HG03066 (cell line): ENCODE results near the gene SMAD6.

Experiments used
- ATAC-seq: cut with Tn5 transposase; IDR thresholded peaks from one replicate; pipeline ENCODE4 v1.9.1; 2021; ENCODE audit warnings: low read depth; ENCODE audit not compliant: unreplicated experiment

SMAD6 gene

DNA sequence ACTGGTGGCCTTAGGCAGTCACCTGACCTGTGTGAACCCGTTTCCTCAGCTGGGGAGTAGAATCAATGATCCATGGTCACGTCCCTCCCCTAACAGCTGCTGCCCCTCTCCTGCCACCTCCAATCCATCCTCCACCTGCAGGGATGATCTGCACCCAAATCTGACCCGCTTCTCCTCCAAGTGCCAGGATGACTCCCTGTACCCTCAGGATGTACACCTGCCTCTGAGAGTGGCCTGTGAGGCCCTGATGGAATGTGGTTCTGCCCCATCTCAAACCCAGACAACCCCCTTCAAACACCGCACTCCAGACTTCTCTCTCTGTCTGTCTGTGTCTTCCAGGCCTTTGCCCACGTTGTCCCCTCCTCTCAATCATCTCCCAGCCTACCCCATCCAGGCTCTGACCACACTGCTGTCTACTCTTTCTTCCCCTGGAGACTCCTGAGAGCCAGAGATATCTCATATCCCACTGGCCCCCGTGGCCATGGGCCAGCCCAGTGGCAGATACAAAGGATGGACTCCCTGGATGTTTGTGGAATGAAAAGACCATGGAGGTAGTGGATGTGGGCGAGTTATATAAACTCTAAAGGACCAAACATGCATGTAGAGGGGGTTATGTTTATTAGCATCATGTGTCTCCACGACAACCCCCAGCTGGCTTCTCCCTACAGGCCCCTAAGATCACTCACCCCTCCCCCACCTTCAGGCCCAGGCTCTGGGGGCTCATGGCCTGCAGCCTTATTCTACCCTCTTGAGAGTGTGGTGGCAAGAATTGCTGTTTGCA is 84.9 kb downstream of the SMAD6 start:
- ATAC-seq = no peak

DNA sequence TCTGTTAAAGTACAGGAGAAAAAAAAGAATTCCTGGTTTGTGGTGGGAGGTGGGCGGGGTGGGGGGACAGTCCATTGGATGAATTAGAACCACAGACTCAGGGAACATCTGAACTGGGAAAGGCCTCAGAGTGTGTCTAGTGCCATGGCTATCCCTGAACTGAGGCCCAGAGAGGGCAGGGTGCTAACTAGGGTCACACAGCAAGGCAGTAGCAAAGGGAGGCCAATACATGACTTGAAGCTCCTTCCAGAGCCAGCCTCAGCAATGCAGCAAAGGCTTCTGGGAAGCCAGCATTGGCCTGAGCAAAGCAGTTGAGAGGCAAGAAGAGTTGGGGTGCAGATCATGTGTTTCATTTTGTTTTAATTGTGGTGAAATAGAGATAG is 85.4 kb downstream of the SMAD6 start:
- ATAC-seq = no peak

GRCh38 chr15:66788024-66788423 is 86.0 kb downstream of the SMAD6 start:
- ATAC-seq = no peak

DNA sequence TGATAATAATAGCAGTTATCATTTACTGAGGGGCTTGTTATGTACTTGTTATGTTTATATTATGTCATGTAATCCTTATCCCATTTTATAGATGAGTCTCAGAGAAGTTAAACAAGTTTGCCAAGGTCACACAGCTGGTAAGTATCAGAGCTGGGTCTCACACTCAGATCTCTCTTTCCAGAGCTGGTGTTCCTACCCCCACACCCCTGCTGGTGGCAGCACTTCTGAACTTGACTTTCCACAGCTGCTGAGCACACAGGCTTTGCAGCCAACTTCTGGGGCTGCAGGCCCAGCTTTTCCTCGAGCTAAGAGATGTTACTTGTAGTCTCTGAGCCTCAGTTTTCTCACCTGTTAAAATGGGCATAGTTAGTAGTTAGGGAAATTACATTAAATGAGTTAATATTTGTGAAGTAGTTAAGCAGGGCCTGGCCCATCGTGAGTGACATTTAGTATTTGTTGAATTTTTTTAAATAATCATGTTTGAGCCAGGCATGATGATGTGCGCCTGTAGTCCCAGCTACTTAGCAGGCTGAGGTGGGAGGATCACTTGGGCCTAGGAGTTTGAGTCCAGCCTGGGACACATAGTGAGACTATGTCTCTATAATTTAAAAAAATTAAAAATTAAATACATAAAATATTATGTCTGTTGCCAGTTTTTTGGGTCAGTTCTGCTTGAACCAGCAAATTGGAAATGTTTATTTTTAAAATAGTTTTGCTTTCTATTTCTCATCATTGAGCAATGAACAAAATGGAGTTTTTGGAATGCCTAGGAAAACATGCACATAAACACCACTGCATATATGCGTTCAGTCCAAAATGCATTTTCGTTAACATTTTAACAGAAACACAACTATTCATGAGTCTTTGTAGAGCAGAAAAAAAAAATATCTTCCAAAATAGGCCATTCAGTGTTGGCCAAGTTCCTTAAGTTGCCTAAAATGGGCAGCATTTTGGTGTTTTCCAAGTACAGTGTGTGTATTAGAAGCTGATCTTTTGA is 87.3 kb downstream of the SMAD6 start:
- ATAC-seq = no peak

- ATAC-seq = no peak
Observed at GRCh38 chr15:66795851-66796250, 93.8 kb downstream of the SMAD6 start.

DNA sequence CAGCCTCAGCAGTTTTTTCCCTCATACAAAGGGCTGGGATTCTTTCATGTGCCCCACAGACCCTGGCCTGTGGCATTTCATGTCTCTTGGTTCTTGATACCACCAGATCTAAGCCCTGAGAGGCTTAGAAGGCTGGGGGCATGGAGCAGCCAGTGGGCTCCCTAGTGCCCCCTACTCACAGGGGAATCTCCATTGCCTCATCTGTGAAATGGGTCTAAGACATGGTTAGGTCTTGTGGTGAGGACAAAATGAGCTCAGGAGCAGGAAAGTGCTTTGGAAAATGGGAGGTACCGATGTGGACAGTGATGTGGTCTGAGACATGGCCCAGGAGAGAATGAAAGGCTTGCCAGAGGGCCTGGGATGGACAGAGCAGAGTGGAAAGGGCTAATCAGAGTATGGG is 94.3 kb downstream of the SMAD6 start:
- no peak for ATAC-seq

- ATAC-seq = no peak
Observed at GRCh38 chr15:66797921-66798320, 95.9 kb downstream of the SMAD6 start.

DNA sequence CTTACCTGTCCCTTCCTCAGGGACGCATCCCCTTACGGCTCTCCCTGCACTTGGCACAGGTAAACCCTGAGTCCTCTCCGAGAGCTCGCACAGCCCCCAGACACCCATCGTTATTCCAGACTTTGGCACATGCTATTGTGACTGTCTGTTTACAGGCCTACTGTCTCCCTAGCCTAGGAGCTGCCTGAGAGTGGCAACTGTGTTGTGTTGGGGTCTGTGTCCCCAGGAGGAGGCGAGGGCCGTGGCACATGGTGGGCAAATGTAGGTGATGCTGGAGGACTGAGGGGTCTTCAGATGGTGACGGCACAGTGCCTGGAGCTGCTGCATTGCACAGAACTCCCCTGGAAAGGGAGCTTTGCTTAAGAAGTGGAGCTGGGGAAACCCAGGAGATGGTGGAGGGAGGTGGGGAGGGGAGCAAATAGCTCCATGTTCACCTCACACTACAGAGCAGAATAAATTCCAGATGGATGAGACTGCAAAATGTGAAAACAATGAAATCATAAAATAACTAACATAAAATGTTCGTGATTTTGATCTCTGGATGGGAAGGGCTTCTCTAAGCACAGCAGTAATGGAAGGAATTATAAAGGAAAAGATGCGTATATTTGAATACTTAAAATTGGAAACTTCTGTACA is 96.5 kb downstream of the SMAD6 start:
- no peak for ATAC-seq

- ATAC-seq = no peak
Observed at GRCh38 chr15:66799242-66799641, 97.2 kb downstream of the SMAD6 start.

DNA sequence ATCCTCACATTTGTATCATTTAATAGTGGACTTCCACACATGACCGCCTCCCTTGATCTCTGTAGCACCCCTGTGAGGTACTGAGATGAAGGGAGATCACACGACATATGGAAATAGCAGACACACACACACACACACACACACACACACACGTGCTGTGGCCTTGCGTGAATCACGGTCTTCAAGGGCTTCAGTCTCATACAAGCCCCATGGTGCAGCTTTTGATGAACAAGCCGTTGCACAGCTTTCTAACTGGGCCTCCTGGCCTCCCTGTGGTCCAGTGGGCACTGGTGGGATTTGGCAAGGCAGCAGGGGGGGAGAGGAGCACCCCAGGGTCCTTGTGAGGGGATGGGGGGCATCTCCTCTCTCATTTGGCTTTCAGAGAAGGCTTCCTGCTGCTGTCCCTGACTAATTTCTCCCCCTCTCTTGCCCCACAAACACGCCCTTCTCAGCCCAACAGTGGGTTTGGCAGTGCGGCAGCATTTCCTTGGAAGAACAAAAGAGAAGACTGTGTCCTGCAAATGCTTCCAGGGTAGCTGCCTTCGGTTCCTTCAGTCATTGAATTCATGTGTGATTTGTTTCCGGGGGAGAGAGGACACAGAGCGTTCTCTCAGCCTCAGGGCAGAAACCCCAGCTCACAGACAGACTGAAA is 98.7 kb downstream of the SMAD6 start:
- ATAC-seq = no peak

GRCh38 chr15:66801266-66801665 is 99.2 kb downstream of the SMAD6 start:
- ATAC-seq = no peak

DNA sequence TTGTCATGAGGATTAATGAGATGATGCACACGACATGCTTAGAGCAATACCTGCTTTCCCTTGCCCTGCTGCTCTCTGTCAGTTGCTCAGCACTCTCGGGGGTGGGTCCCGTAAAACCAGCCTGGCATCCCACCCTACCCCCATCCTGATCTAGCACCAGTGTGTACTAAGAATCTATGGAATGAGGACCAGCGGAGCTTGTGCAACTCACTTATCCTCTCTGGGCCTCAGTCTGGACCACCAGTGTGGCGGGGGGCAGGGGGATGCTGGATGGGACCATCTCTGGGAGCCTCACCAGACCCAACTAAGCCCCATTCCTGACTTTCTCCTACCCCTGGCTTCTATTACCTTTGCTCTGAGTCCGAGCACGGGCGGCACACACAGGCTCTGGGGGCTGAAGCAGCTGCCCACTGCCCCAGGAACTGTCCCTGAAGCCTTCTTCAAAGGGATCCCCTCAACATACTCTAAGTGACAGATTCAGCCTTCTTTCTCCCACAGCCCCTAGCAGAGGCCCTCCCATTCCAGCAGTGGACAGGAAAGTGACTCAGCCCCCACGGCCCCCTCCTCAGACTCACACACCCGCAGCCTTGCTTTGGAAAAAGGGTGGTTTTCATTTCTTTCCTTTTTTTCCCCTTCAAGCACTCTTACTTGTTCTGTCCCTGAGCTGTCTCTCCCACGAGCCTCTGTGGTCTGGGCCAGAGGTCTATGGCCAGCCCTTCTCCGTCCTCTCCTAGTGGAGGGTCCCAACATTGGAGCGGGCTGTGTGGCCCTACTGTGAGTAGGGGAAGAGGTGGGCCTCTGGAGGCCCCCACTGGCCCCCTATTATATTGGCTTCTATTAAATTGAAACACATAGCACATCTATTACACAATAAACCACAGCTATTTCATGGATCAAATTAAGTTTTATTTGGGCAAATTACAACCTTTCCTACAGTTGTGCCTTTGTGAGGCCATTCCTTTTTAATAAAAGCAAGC is 100.3 kb downstream of the SMAD6 start:
- no peak for ATAC-seq

GRCh38 chr15:66803182-66803729 is 101.2 kb downstream of the SMAD6 start:
- no peak for ATAC-seq

DNA sequence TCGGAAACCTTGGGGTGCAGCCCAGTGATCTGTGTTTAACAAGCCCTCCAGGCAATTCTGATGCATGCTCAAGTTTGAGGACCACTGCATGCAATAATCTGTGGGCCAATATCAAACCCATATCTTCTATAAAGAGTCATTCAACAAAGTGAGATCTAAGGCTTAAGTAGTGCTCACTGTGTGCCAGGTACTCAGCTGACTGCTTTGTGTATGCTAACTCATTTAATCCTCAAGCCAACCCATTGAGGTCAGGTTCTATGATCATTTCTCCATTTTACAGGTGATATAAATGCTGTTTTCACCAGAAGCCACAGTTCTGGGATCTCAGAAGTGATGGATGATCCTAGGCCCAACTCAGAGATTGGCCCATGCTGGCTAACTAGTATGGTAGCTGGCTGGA is 101.7 kb downstream of the SMAD6 start:
- ATAC-seq = no peak

DNA sequence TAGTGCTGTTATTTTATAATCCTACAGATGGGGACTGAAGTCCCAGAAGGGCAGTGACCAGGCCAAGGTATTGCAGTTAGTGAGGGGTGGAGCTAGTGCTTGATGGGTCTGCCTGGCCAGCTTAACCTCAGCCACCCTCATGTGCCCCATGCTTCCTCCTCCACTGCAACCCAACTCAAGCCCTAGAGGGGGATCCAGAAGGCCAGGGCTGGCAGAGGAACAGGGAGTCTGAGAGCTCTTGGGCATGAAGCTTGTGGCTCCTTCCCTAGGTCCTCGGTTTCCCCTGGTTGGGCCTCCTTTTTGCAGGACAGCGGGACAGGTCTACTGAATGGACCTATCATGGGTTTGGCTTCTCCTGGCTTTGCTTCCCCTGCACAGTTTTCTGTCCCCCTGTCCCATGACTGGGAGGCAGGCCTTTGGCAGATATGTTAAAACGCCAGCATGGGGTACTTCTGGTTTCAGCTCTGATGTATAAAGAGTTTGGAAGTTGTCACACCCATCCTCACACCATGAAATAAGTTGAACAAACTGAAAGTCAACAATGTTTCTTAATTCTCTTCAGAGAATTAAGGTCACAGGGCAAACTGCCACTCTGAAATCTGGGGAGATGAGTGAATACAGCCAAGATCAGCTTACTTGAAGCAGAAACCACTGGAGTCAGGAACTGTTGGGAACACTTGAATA is 103.3 kb downstream of the SMAD6 start:
- no peak for ATAC-seq

DNA sequence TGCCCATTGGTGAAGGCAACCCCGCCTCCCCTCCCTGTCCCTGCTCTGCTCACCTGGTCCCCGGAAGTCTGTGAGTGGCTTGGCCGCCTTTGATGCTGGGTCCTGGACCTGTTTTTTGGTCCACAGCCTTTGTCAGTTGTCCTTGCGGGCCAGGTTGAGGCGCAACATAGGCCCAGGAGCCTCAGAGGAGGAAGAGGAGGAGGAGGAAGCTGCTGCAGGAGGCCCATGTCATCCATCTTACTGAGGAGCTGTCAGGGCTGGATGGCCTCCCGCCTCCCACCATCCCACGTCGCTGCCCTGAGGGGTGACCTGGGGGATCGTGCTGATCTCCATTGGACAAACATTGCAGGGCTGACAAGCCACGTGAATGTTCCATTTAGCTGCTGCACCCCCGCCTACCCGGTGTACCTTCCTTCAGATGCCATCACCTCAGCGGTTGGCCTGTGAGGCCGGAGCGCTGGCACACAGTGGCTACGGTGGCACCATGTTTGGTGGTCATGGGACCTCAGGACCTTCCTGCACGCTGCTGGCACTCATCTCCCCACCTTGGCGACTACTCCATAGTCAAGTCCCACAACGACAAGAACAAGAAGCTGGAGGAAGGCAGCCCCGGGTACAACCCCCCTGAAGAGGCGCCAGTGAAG is 106.3 kb downstream of the SMAD6 start:
- ATAC-seq = no peak

GRCh38 chr15:66809664-66810063 is 107.6 kb downstream of the SMAD6 start:
- ATAC-seq = no peak

GRCh38 chr15:66815318-66815717 is 113.3 kb downstream of the SMAD6 start:
- no peak for ATAC-seq
